Thymus (tissue), 14 donors: ENCODE results near the gene PRR15L. TPM values are rescaled to one million over a fixed set of nuclear protein-coding genes. Genes with fewer than 3 reads are reported as not detected.
"Not testable (repeated sequence)": the region's sequence is repeated elsewhere in the genome, so short reads cannot be mapped to it uniquely, and the experiment has no call there.

Experiments
- DNase-seq, 9 donors: peaks; one replicate each; pipeline ENCODE4 v3.0.0-alpha.2; 2013; ENCODE audit warnings: low spot score in 9 of 9, low read depth in 6 of 9, missing footprints in 1 of 9
- H3K27ac ChIP-seq, 2 donors: one replicate each; pipeline ENCODE4 v1.5.1; 2013; ENCODE audit warnings: control low read depth in 1 of 2, low read depth in 1 of 2, low read length in 1 of 2, mild to moderate bottlenecking in 1 of 2, moderate library complexity in 1 of 2
- H3K27me3 ChIP-seq, 2 donors: one replicate each; pipeline ENCODE4 v1.5.1; 2013; ENCODE audit warnings: low read length in 1 of 2; ENCODE audit not compliant: control insufficient read depth in 2 of 2, insufficient read depth in 1 of 2
- H3K36me3 ChIP-seq, 2 donors: one replicate each; pipeline ENCODE4 v1.5.1; 2013; ENCODE audit warnings: low read length in 1 of 2, mild to moderate bottlenecking in 1 of 2, moderate library complexity in 1 of 2; ENCODE audit not compliant: control insufficient read depth in 2 of 2, insufficient read depth in 2 of 2
- H3K4me1 ChIP-seq, 2 donors: one replicate each; pipeline ENCODE4 v1.5.1; 2013; ENCODE audit warnings: low read length in 2 of 2; ENCODE audit not compliant: control insufficient read depth in 2 of 2, insufficient read depth in 2 of 2
- H3K4me3 ChIP-seq, 2 donors: one replicate each; pipeline ENCODE4 v1.5.1; 2013; ENCODE audit warnings: low read length in 2 of 2, control low read depth in 1 of 2, mild to moderate bottlenecking in 1 of 2
- H3K9me3 ChIP-seq, 2 donors: one replicate each; pipeline ENCODE4 v1.5.1; 2013; ENCODE audit warnings: low read length in 1 of 2, mild to moderate bottlenecking in 1 of 2; ENCODE audit not compliant: control insufficient read depth in 2 of 2, insufficient read depth in 1 of 2
- WGBS: extraction: QIAGEN DNeasy Blood & Tissue Kit; methylation state at CpG from one replicate; pipeline ENCODE4 v1.1.7; 2013; 5-methylcytosine and 5-hydroxymethylcytosine counted together
- long read RNA-seq, 10 donors: transcript quantifications; one replicate each; lab custom pipeline, GENCODE V29; 2026
- polyA plus RNA-seq: library from polyadenylated mRNA; stranded (reverse); fragments of 200-250 nt; gene quantifications from one replicate; pipeline ENCODE4 v1.2.3, GENCODE V29; 2013
- total RNA-seq: library from RNA; stranded (reverse); fragments of 120-200 nt; gene quantifications from one replicate; pipeline ENCODE4 v1.2.4, GENCODE V29; 2013
- donor health status: healthy.

The PRR15L gene, protein sequence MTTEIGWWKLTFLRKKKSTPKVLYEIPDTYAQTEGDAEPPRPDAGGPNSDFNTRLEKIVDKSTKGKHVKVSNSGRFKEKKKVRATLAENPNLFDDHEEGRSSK
- total RNA-seq (0.38 TPM), polyA plus RNA-seq (1.9 TPM)
- long read RNA-seq, donor 1 = 0 reads
- long read RNA-seq, donor 2 = 0 reads
- long read RNA-seq, donor 3, partial matches to known transcripts = 155 of 180 reads
- long read RNA-seq, donor 3, other reads (novel, unspliced or antisense) = 25 of 180 reads
- long read RNA-seq, donor 4, partial matches to known transcripts = 0 of 1 reads
- long read RNA-seq, donor 4, other reads (novel, unspliced or antisense) = 0 of 1 reads
- long read RNA-seq, donor 5, partial matches to known transcripts = 0 of 1 reads
- long read RNA-seq, donor 5, other reads (novel, unspliced or antisense) = 0 of 1 reads
- long read RNA-seq, donor 6, partial matches to known transcripts = 85 of 100 reads
- long read RNA-seq, donor 6, other reads (novel, unspliced or antisense) = 15 of 100 reads
- long read RNA-seq, donor 7 = 0 reads
- long read RNA-seq, donor 8 = 0 reads
- long read RNA-seq, donor 9 = 0 reads
- long read RNA-seq, donor 10 = 0 reads

DNA sequence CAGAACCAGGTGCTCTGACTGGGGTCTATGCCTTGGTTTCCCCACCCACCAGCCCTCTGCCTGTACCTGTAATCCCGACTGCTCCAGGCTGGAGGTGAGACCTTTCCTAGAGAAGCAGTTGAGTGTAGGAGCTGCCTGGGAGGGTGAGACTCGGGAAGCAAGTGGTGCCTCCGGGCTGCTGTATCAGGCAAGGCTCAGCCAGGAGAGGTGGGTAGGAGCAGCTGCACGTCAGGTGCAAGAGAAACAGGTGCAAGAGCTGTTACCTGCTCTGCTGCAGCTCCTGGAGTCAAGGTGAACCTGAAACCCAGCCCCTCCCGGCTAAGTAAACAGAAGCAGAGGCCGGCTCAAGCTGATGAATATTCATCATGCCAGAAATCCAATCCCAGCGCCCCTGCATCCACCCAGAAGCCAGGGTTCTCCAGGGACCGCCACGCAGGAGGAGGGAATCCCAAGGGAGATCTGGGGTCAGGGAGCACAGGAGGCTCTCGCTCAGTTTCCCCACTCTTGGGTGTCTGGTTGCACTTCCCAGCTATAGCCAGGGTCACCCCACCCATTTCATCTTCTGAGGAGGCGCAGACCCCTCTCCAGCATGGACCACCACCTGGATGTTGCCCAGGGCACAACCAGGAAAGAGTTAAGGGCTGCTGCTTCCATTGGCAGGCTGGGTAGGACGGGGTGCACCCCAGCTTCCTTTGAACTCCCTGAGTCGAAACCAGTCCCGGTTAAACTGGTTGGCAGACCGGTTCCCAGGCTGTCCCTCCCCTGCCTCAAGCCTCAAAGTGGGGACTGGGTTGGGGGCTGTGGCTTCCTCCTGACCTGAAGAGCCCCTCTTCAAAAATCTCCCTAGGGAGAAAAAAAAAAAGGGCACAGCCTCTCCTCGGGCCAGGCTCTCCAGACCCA, at the start of gene PRR15L:
Gene PRR15L, minus strand, starts transcription at position 293 of the 900 bp plus-strand sequence. CDS start 4,649 bp downstream, outside the sequence.
- H3K36me3 ChIP-seq = peaks cover 0 to 3% of the 10 kb centered on the region in 2 donors
- no peaks in the 10 kb centered on the region for H3K27me3 ChIP-seq
- no peak within 1 kb of the TSS for H3K4me3 ChIP-seq
- peaks cover 10 to 43% of the 10 kb centered on the region in 2 donors for H3K4me1 ChIP-seq
- no peaks in the 10 kb centered on the region for H3K9me3 ChIP-seq
- WGBS = 76% methylated on average over 16 of the region's 16 CpGs
- DNase-seq = no peak
- H3K27ac ChIP-seq = peak within 1 kb of the TSS in 1 of 2 donors; percentile 15

DNA sequence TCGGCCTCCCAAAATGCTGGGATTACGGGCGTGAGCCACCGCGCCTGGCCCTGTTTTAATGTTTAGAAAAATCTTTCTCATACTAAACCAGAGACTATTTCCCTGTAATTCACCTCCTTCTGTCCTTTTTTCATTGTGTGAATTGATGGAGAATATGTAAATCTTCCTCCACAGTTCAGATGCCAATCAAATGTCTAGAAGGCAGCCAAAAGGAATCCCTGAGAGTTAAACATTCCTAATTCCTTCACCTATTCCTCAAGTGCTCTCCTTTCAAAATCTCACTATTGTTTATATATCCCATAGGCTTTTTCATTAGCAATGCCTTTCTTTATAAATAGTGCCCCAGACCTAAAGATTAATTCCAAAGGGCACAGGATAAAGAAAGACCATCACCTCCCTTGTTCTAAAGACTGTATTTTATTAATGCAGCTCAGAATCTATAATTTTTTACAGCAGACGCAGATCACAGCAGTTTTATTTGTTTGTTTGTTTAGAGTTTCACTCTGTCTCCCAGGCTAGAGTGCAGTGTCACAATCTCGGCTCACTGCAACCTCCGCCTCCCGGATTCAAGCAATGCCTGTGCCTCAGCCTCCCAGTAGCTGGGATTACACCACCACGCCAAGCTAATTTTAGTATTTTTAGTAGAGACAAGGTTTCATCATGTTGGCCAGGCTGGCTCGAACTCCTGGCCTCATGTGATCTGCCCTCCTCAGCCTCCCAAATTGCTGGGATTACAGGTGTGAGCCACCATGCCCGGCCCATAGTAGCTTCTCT, 49.4 kb upstream of the PRR15L start:
- Histone ChIP-seq H3K4me3 (no peak overlapping the region), H3K27me3 (peaks cover 0 to 5% of the 10 kb centered on the region in 2 donors), H3K27ac (no peak overlapping the region), H3K9me3 (no peaks in the 10 kb centered on the region), H3K4me1 (peaks cover 12 to 27% of the 10 kb centered on the region in 2 donors), H3K36me3 (no peaks in the 10 kb centered on the region)
- DNase-seq = no peak
- WGBS = 97% methylated on average over 12 of the region's 12 CpGs

DNA sequence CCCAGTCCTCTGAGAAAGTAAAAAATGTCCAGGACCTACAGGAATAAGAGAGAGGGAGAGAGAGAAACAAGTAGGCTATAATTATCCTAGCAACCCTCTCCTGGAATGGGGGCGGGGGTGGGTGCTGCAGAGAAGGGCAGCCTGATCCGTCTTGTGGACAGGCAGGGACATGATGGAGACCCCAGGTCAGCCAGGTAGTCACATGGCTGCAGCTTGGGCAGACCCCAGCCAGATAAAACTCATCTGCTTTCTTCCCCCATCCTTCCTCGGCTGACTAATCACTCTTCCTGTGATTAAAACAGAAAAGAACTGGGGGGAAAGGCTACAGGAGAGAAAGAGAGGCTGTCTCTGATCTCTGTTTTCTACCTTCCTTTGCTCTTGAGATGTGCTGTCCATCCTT, 47.3 kb upstream of the PRR15L start:
- H3K27ac ChIP-seq = no peak overlapping the region
- H3K27me3 ChIP-seq = no peaks in the 10 kb centered on the region
- 85% methylated on average over 3 of the region's 3 CpGs for WGBS
- peaks cover 7 to 16% of the 10 kb centered on the region in 2 donors for H3K4me1 ChIP-seq
- no peak overlapping the region for H3K4me3 ChIP-seq
- no peak for DNase-seq
- no peaks in the 10 kb centered on the region for H3K36me3 ChIP-seq
- H3K9me3 ChIP-seq = no peaks in the 10 kb centered on the region

DNA sequence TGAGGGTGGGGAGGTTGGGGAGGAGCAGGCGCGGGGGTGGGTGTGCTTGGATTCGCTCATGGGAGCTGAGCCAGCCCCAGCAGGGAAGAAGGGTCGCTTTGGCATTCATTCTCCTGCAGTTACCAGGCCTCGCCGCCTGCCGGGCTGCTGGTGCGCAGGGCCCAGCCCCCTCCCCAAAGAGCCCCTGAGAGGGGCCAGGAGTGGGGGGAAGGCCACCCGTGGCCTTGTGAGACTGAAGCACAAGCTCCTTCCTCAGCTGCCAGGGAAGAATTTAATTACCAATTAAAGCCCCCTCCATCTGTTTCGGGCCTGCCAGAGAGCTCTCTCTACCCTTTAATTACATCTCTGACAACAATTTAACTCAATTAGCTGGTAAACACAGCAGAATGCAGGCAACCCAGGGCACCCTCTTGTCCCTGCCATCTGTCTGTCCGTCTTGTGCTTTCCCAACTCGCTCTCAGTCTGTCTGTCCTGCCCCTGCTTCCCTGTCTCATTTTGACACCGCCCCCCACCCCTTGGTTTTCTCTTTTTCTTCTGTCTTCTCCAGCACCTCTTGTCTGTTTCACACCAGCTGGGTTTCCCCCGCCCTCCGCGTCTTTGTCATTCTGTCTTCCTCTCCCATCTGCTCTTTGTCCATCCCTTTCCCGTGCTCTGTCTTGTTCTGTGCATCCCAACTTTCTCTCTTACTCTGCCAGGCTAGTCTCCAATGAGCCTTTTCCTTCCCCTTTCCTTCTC, 45.9 kb upstream of the PRR15L start:
- H3K36me3 ChIP-seq = no peaks in the 10 kb centered on the region
- no peak overlapping the region for H3K4me3 ChIP-seq
- 95% methylated on average over 17 of the region's 17 CpGs for WGBS
- peaks cover 7 to 16% of the 10 kb centered on the region in 2 donors for H3K4me1 ChIP-seq
- no peak overlapping the region for H3K27ac ChIP-seq
- DNase-seq = no peak
- no peaks in the 10 kb centered on the region for H3K27me3 ChIP-seq
- no peaks in the 10 kb centered on the region for H3K9me3 ChIP-seq

DNA sequence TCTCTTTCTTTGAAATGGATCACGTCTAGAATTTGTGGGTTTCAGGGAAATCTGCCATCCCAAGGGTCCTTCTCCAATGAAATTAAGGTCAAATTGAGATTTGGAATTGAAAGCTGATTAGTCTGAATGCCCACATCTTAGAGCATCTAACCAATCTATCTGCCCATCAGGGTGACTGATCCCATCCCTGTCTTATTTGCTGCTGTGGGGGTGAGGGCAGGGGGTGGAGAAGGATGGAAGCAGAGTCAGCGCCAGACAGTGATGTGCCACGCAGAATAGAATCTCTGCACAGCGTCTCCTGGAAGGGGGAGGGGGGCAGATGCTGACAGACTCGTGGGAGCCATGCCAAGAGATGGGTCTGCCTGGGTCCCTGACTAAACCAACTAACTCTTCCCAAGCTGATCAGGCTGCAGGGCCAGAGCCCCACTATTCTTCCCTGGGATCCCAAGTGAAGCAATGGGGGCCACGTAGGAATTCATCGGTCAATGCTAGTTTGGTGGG, 45.3 kb upstream of the PRR15L start:
- H3K27ac ChIP-seq = no peak overlapping the region
- 81% methylated on average over 7 of the region's 7 CpGs for WGBS
- DNase-seq = no peak
- H3K4me3 ChIP-seq = no peak overlapping the region
- no peaks in the 10 kb centered on the region for H3K36me3 ChIP-seq
- H3K9me3 ChIP-seq = no peaks in the 10 kb centered on the region
- H3K27me3 ChIP-seq = no peaks in the 10 kb centered on the region
- peaks cover 7 to 16% of the 10 kb centered on the region in 2 donors for H3K4me1 ChIP-seq

DNA sequence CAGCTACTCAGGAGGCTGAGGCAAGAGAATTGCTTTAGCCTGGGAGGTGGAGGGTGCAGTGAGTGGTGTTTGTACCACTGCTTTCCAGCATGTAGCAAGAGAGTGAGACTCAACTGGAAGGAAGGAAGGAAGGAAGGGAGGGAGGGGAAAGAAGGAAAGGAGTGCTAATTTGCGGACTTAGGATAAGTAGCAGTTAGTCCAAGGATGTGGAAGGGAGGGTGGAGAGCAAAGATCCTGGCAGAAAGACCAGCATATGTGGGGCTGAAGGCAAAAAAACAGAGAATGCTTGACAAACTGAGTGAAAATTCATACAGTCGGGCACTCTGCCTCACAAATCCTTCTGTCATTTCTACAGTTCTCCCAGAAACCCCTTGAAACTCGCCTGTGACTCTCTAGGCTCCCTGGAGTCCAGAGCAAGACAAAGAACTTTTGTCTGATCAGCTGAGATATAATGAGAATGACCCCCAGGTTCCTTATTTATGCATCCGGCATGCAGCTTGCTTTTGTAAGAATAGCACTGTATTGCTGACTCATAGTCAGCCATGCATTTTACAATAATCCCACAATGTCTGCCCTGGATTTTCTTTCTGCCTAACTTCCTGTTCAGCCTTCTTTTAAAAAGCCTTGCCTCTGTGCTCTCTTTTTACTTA, 44.7 kb upstream of the PRR15L start:
- 38% methylated on average over 4 of the region's 4 CpGs for WGBS
- peaks cover 7 to 16% of the 10 kb centered on the region in 2 donors for H3K4me1 ChIP-seq
- H3K4me3 ChIP-seq = no peak overlapping the region
- peak in 1 of 9 donors; percentile 44 for DNase-seq
- H3K36me3 ChIP-seq = no peaks in the 10 kb centered on the region
- H3K27me3 ChIP-seq = no peaks in the 10 kb centered on the region
- H3K27ac ChIP-seq = peak overlapping the region; percentile 10 to 18
- no peaks in the 10 kb centered on the region for H3K9me3 ChIP-seq

DNA sequence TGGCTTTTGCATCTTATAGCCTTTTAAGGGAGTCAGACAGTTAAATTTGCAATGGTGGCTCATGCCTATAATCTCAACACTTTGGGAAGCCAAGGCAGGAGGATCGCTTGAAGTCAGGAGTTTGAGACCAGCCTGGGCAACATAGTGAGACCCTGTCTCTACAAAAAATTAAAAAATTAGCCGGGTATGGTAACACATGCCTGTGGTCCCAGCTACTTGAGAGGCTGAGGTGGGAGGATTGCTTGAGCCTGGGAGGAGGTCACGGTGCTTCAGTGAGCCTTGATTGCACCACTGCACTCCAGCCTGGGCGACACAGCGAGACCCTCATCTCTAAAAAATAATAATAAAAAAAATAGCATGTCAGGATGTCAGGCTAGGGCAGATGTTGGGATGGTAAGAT, 44.0 kb upstream of the PRR15L start:
- WGBS = over 99% methylated on average over 5 of the region's 5 CpGs
- DNase-seq, H3K27me3 ChIP-seq, H3K9me3 ChIP-seq, H3K27ac ChIP-seq, H3K4me3 ChIP-seq, H3K36me3 ChIP-seq: not testable (repeated sequence)
- H3K4me1 ChIP-seq = peaks cover 7 to 16% of the 10 kb centered on the region in 2 donors
